HepG2 (cell line): ENCODE data around the gene RFC2. TPM values are rescaled to one million over a fixed set of nuclear protein-coding genes. Genes with fewer than 3 reads are reported as not detected.
A peak's percentile ranks its signal among the peaks of the same experiment; 100 is the strongest.

ENCODE experiments used
- ATF7-NPFF ChIP-seq: sonication (generic); formaldehyde crosslinking; IDR thresholded peaks from 2 replicates; pipeline ENCODE4 v1.8.1; 2023; ENCODE audit warnings: mild to moderate bottlenecking, low read depth, missing genetic modification reagents, moderate library complexity
- ERF ChIP-seq: IDR thresholded peaks from 2 replicates; pipeline ENCODE4 v1.6.1; 2018; ENCODE audit warnings: missing biosample characterization, missing genetic modification reagents
- HIVEP1 ChIP-seq: sonication (generic); formaldehyde crosslinking; IDR thresholded peaks from 2 replicates; pipeline ENCODE4 v1.4.0; 2020; ENCODE audit warnings: mild to moderate bottlenecking, missing genetic modification reagents
- KDM1A ChIP-seq: IDR thresholded peaks from 2 replicates; pipeline ENCODE4 v1.6.1; 2016; ENCODE audit warnings: missing compliant biosample characterization
- MLX ChIP-seq: IDR thresholded peaks from 2 replicates; pipeline ENCODE4 v1.6.1; 2016
- MXD4 ChIP-seq: IDR thresholded peaks from 2 replicates; pipeline ENCODE4 v1.6.1; 2016; ENCODE audit warnings: mild to moderate bottlenecking, missing biosample characterization, missing genetic modification reagents
- RELA ChIP-seq: sonication (generic); formaldehyde crosslinking; IDR thresholded peaks from 2 replicates; pipeline ENCODE4 v1.4.0; 2020; ENCODE audit warnings: missing genetic modification reagents
- SATB2 ChIP-seq: sonication (generic); formaldehyde crosslinking; IDR thresholded peaks from 2 replicates; pipeline ENCODE4 v1.5.0; 2020; ENCODE audit warnings: missing genetic modification reagents
- SRSF1 ChIP-seq: fragments of 200-400 bp; formaldehyde crosslinking; optimal IDR thresholded peaks from 2 replicates; pipeline ENCODE3; 2017; ENCODE audit warnings: mild to moderate bottlenecking, low read depth, low read length, moderate library complexity
- ZNF484 ChIP-seq: sonication (generic); formaldehyde crosslinking; IDR thresholded peaks from 2 replicates; pipeline ENCODE4 v1.5.1; 2020; ENCODE audit warnings: mild to moderate bottlenecking, low read depth, missing genetic modification reagents, borderline replicate concordance
- ZNF660 ChIP-seq: sonication (generic); formaldehyde crosslinking; IDR thresholded peaks from 2 replicates; pipeline ENCODE4 v1.5.1; 2020; ENCODE audit warnings: mild to moderate bottlenecking, low read depth, missing genetic modification reagents, borderline replicate concordance
- ZNF749 ChIP-seq: sonication (generic); formaldehyde crosslinking; IDR thresholded peaks from 2 replicates; pipeline ENCODE4 v1.8.0; 2022; ENCODE audit warnings: mild to moderate bottlenecking, missing genetic modification reagents, moderate library complexity, borderline replicate concordance
- polyA plus RNA-seq, 8 experiments: library from polyadenylated mRNA; depleted of rRNA in 3 of 8; stranded (reverse) in 7 of 8; unstranded in 1 of 8; fragments of >200 nt; fragmentation: Illumina TruSeq in 4 of 8; extraction: Trizol in 4 of 8; gene quantifications; 2 replicates each; pipeline versions ENCODE4 v1.2.1 to v1.2.3, GENCODE V29; 2011 to 2016; ENCODE audit warnings: low read depth in 4 of 8, missing spikeins in 1 of 8, mixed read lengths in 1 of 8; ENCODE audit not compliant: insufficient read depth in 1 of 8
- total RNA-seq, 5 experiments: library from RNA; depleted of rRNA; stranded (reverse); fragments of >200 nt; fragmentation: Illumina TruSeq; extraction: Trizol; gene quantifications; 2 replicates each; pipeline ENCODE4 v1.2.3, GENCODE V29; 2016; ENCODE audit warnings: low read depth in 1 of 5
- TF ChIP-seq, protein P1 (sequence below): sonication (generic); formaldehyde crosslinking; conservative IDR thresholded peaks from 2 replicates; pipeline ENCODE4 v1.8.0; 2022; ENCODE audit warnings: missing genetic modification reagents
- TF ChIP-seq, protein P2 (sequence below): sonication (generic); formaldehyde crosslinking; IDR thresholded peaks from 2 replicates; pipeline ENCODE4 v1.5.0; 2020; ENCODE audit warnings: missing genetic modification reagents
- TF ChIP-seq, protein P3 (sequence below): sonication (generic); formaldehyde crosslinking; IDR thresholded peaks from 2 replicates; pipeline ENCODE4 v1.4.0; 2020; ENCODE audit warnings: missing genetic modification reagents, low read depth, mild to moderate bottlenecking, borderline replicate concordance

RFC2 gene
- total and polyA plus RNA-seq, 2 of the 13 experiments (the other 11 are each of a cell fraction or from before 2014, with no cell fraction given) = 14.6 to 43.5 TPM

DNA sequence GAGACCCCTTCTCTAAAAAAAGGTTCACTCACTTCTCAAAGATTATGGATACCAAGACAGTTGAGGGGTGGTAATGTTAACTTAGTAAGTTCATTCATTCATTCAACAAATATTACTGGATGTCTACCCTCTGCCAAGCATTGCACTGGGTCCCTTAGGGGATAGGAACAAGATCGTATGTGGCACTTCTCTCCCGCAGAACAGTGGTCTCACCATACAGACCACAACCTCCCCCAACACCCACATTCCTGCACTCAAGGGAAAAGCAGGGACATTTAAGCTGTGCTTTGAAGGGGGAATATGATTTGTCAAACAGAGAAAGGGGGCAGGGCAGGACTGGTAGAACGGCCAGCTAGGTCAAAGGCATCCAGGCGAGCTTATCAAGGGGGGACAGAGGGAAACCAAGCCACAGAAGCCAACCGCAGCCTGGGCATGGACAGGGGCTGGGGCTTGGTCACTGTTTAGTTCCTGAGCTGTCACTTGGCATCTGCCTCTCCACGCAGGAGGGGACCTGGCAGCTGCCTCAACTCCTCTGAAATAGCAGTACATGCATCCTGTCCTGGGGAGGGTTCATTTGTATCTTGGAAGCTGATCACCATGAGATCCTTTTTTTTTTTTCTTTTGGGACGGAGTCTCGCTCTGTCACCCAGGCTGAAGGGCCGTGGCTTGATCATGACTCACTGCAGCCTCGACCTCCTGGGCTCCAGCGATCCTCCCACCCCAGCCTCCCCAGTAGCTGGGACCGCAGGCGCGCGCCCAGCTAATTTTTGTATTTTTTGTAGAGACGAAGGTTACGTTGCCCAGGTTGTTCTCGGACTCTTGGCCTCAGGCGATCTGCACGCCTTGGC lies 34.1 kb upstream of the RFC2 start (continued):
- TF ChIP-seq, protein P1, sequence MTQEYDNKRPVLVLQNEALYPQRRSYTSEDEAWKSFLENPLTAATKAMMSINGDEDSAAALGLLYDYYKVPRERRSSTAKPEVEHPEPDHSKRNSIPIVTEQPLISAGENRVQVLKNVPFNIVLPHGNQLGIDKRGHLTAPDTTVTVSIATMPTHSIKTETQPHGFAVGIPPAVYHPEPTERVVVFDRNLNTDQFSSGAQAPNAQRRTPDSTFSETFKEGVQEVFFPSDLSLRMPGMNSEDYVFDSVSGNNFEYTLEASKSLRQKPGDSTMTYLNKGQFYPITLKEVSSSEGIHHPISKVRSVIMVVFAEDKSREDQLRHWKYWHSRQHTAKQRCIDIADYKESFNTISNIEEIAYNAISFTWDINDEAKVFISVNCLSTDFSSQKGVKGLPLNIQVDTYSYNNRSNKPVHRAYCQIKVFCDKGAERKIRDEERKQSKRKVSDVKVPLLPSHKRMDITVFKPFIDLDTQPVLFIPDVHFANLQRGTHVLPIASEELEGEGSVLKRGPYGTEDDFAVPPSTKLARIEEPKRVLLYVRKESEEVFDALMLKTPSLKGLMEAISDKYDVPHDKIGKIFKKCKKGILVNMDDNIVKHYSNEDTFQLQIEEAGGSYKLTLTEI (CRISPR knock-in tag) = no peak
- TF ChIP-seq KDM1A (no peak), RELA (no peak), ZNF749 (CRISPR knock-in tag) (no peak), SRSF1 (no peak), HIVEP1 (CRISPR knock-in tag) (no peak), MXD4 (CRISPR knock-in tag) (no peak), SATB2 (no peak), ZNF660 (no peak), MLX (CRISPR knock-in tag) (no peak), ATF7-NPFF (CRISPR knock-in tag) (no peak), ZNF484 (CRISPR knock-in tag) (no peak), ERF (CRISPR knock-in tag) (no peak)
- TF ChIP-seq, protein P2, sequence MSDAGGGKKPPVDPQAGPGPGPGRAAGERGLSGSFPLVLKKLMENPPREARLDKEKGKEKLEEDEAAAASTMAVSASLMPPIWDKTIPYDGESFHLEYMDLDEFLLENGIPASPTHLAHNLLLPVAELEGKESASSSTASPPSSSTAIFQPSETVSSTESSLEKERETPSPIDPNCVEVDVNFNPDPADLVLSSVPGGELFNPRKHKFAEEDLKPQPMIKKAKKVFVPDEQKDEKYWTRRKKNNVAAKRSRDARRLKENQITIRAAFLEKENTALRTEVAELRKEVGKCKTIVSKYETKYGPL (CRISPR knock-in tag) = no peak
- TF ChIP-seq, protein P3, sequence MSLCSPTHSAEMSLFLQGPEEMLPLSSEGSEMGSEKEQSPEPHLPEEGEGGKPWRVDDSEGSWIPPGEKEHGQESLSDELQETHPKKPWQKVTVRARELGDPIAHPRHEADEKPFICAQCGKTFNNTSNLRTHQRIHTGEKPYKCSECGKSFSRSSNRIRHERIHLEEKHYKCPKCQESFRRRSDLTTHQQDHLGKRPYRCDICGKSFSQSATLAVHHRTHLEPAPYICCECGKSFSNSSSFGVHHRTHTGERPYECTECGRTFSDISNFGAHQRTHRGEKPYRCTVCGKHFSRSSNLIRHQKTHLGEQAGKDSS (CRISPR knock-in tag) = 0 out of 2 replicates have a peak, but pooled peaks have one; percentile 25
- TF ChIP-seq, all 625 proteins: peak for 7
